Measurements from ENCODE around the gene HRH3.

HRH3 gene

GRCh38 chr20:62258499-62259293 lies 38.6 kb upstream of the HRH3 start:
- DNase-seq (ENCODE audit: low read depth): no peak
- TF ChIP-seq MAX (IDR thresholded peaks at IDR 0.05; ENCODE audit: low read depth, low read length) (no peak), MYC (IDR thresholded peaks at IDR 0.05; ENCODE audit: low read depth, low read length) (no peak), CTCF (IDR thresholded peaks at IDR 0.05; ENCODE audit: low read depth, low read length) (no peak), POLR2A (IDR thresholded peaks at IDR 0.05; ENCODE audit: extremely low read depth, insufficient read length) (no peak)
- no peak overlapping the region for H3K4me3 ChIP-seq (ENCODE audit: low read depth, low read length)

- no peak for DNase-seq (ENCODE audit: low read depth)
- no peak overlapping the region for H3K4me3 ChIP-seq (ENCODE audit: low read depth, low read length)
Observed at GRCh38 chr20:62255976-62256375, 35.9 kb upstream of the HRH3 start.

GRCh38 chr20:62254021-62254724 lies 34.1 kb upstream of the HRH3 start:
- TF ChIP-seq POLR2A (IDR thresholded peaks at IDR 0.05; ENCODE audit: extremely low read depth, insufficient read length) (no peak), MAX (IDR thresholded peaks at IDR 0.05; ENCODE audit: low read depth, low read length) (no peak), CTCF (IDR thresholded peaks at IDR 0.05; ENCODE audit: low read depth, low read length) (no peak), MYC (IDR thresholded peaks at IDR 0.05; ENCODE audit: low read depth, low read length) (no peak)
- H3K4me3 ChIP-seq (ENCODE audit: low read depth, low read length): no peak overlapping the region
- no peak for DNase-seq (ENCODE audit: low read depth)

More at GRCh38 chr20:62255976-62256375, 35.9 kb upstream of the HRH3 start:
- TF ChIP-seq MAX (IDR thresholded peaks at IDR 0.05; ENCODE audit: low read depth, low read length): no peak
- no peak for TF ChIP-seq MYC (IDR thresholded peaks at IDR 0.05; ENCODE audit: low read depth, low read length)
- TF ChIP-seq POLR2A (IDR thresholded peaks at IDR 0.05; ENCODE audit: extremely low read depth, insufficient read length): no peak
- TF ChIP-seq CTCF (IDR thresholded peaks at IDR 0.05; ENCODE audit: low read depth, low read length): no peak

- no peak for TF ChIP-seq CTCF (IDR thresholded peaks at IDR 0.05; ENCODE audit: low read depth, low read length)
- TF ChIP-seq MYC (IDR thresholded peaks at IDR 0.05; ENCODE audit: low read depth, low read length): no peak
- TF ChIP-seq MAX (IDR thresholded peaks at IDR 0.05; ENCODE audit: low read depth, low read length): no peak
- TF ChIP-seq POLR2A (IDR thresholded peaks at IDR 0.05; ENCODE audit: extremely low read depth, insufficient read length): no peak
- H3K4me3 ChIP-seq (ENCODE audit: low read depth, low read length): no peak overlapping the region
- no peak for DNase-seq (ENCODE audit: low read depth)
Observed at GRCh38 chr20:62253398-62253797, 33.3 kb upstream of the HRH3 start.

- TF ChIP-seq POLR2A (IDR thresholded peaks at IDR 0.05; ENCODE audit: extremely low read depth, insufficient read length): no peak
- no peak for TF ChIP-seq CTCF (IDR thresholded peaks at IDR 0.05; ENCODE audit: low read depth, low read length)
- no peak for TF ChIP-seq MYC (IDR thresholded peaks at IDR 0.05; ENCODE audit: low read depth, low read length)
- no peak for TF ChIP-seq MAX (IDR thresholded peaks at IDR 0.05; ENCODE audit: low read depth, low read length)
- DNase-seq (ENCODE audit: low read depth): peak; percentile 47
- H3K4me3 ChIP-seq (ENCODE audit: low read depth, low read length): no peak overlapping the region
Observed at GRCh38 chr20:62252342-62252966, 32.4 kb upstream of the HRH3 start.
